ENCODE measurements around the gene CAMTA1.

The CAMTA1 gene

GRCh38 chr1:6939363-6939762 is 154.1 kb downstream of the CAMTA1 start:
- Histone ChIP-seq H3K4me1 (ENCODE audit: insufficient read depth, low read length) (no peaks in the 10 kb centered on the region), H3K27me3 (ENCODE audit: insufficient read depth, low read length) (no peaks in the 10 kb centered on the region), H3K27ac (ENCODE audit: low read depth, low read length) (no peak overlapping the region), H3K4me3 (ENCODE audit: low read length) (no peak overlapping the region), H3K9ac (ENCODE audit: low read depth, low read length) (no peak overlapping the region), H3K9me3 (ENCODE audit: insufficient read depth, low read depth, low read length) (no peaks in the 10 kb centered on the region), H3K36me3 (ENCODE audit: insufficient read depth, low read length) (no peaks in the 10 kb centered on the region)
- WGBS: 80% methylated on average over 5 of the region's 5 CpGs

DNA sequence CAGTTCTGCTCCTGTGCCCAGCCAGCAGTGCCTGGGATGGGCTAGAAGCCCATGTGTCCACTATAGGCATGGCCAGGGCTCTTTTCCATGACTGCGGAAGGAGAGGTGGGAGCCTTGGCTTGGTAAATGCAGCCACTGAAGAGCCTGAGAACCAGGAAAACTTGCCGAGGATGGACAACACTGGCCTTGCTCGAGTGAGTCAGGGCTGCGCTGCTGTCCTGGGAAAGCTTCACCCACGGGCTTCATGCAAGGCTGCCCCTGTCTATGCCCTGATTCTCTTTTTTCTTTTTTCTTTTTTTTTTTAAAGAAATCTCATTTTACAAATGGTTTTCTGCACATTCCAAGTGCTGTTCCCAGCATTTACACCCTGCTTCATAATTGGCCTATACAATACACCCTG is 156.5 kb downstream of the CAMTA1 start:
- WGBS: 90% methylated on average over 5 of the region's 5 CpGs
- Histone ChIP-seq H3K36me3 (ENCODE audit: insufficient read depth, low read length) (no peaks in the 10 kb centered on the region), H3K9me3 (ENCODE audit: insufficient read depth, low read depth, low read length) (no peaks in the 10 kb centered on the region), H3K4me1 (ENCODE audit: insufficient read depth, low read length) (no peaks in the 10 kb centered on the region), H3K27me3 (ENCODE audit: insufficient read depth, low read length) (no peaks in the 10 kb centered on the region), H3K4me3 (ENCODE audit: low read length) (no peak overlapping the region), H3K9ac (ENCODE audit: low read depth, low read length) (no peak overlapping the region), H3K27ac (ENCODE audit: low read depth, low read length) (no peak overlapping the region)

GRCh38 chr1:6942990-6943389 is 157.7 kb downstream of the CAMTA1 start:
- Histone ChIP-seq H3K36me3 (ENCODE audit: insufficient read depth, low read length) (no peaks in the 10 kb centered on the region), H3K27ac (ENCODE audit: low read depth, low read length) (no peak overlapping the region), H3K27me3 (ENCODE audit: insufficient read depth, low read length) (no peaks in the 10 kb centered on the region), H3K9ac (ENCODE audit: low read depth, low read length) (no peak overlapping the region), H3K4me3 (ENCODE audit: low read length) (no peak overlapping the region), H3K9me3 (ENCODE audit: insufficient read depth, low read depth, low read length) (no peaks in the 10 kb centered on the region), H3K4me1 (ENCODE audit: insufficient read depth, low read length) (no peaks in the 10 kb centered on the region)
- WGBS: 88% methylated on average over 9 of the region's 9 CpGs

- Histone ChIP-seq H3K9ac (ENCODE audit: low read depth, low read length) (no peak overlapping the region), H3K9me3 (ENCODE audit: insufficient read depth, low read depth, low read length) (no peaks in the 10 kb centered on the region), H3K27me3 (ENCODE audit: insufficient read depth, low read length) (no peaks in the 10 kb centered on the region), H3K4me1 (ENCODE audit: insufficient read depth, low read length) (no peaks in the 10 kb centered on the region), H3K36me3 (ENCODE audit: insufficient read depth, low read length) (no peaks in the 10 kb centered on the region), H3K4me3 (ENCODE audit: low read length) (no peak overlapping the region), H3K27ac (ENCODE audit: low read depth, low read length) (no peak overlapping the region)
- WGBS: 91% methylated on average over 9 of the region's 9 CpGs
Measured at GRCh38 chr1:6944434-6944833, 159.2 kb downstream of the CAMTA1 start.

DNA sequence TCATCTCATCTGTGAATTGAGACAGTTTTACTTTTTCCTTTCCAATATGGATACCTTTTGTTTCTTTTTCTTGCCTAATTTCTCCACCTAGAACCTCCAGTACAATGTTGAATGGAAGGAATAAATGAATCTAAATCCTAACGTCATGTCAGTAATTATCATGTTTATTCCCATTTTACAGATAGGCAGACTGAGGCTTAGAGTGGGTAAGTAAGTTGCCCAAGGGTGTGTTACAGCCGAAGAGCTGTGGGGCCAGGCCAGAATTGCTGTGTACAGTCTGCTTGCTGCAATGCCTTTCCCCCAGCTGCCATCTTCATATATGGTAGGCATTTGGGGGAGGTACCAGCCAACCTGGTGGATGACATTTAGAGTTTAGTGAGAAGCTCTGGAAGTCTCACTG is 162.7 kb downstream of the CAMTA1 start:
- 95% methylated on average over 1 of the region's 2 CpGs for WGBS
- H3K4me3 ChIP-seq (ENCODE audit: low read length): no peak overlapping the region
- H3K9ac ChIP-seq (ENCODE audit: low read depth, low read length): no peak overlapping the region
- H3K27me3 ChIP-seq (ENCODE audit: insufficient read depth, low read length): no peaks in the 10 kb centered on the region
- H3K36me3 ChIP-seq (ENCODE audit: insufficient read depth, low read length): no peaks in the 10 kb centered on the region
- no peak overlapping the region for H3K27ac ChIP-seq (ENCODE audit: low read depth, low read length)
- no peaks in the 10 kb centered on the region for H3K9me3 ChIP-seq (ENCODE audit: insufficient read depth, low read depth, low read length)
- H3K4me1 ChIP-seq (ENCODE audit: insufficient read depth, low read length): no peaks in the 10 kb centered on the region

DNA sequence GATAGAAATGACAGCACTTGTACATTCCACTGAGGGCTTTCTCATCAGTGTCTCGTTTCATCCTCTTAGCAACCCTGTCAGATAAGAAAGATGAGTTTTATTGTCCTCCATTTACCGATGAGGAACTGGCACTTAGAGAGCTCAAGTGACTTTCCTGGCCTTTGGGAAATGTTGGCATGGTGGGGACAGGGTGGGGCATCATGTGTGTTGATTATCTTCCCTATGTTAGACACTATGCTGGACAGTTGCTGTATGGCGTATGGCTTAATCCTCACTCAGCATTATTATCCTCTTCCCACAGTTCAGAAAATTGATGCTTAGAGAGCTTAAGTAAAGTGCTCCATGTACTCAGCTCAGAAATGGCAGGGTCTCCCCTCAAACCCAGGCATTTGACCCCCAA is 163.2 kb downstream of the CAMTA1 start:
- no peaks in the 10 kb centered on the region for H3K4me1 ChIP-seq (ENCODE audit: insufficient read depth, low read length)
- H3K4me3 ChIP-seq (ENCODE audit: low read length): no peak overlapping the region
- H3K9ac ChIP-seq (ENCODE audit: low read depth, low read length): no peak overlapping the region
- 90% methylated on average over 3 of the region's 3 CpGs for WGBS
- H3K36me3 ChIP-seq (ENCODE audit: insufficient read depth, low read length): no peaks in the 10 kb centered on the region
- H3K27ac ChIP-seq (ENCODE audit: low read depth, low read length): no peak overlapping the region
- no peaks in the 10 kb centered on the region for H3K27me3 ChIP-seq (ENCODE audit: insufficient read depth, low read length)
- H3K9me3 ChIP-seq (ENCODE audit: insufficient read depth, low read depth, low read length): no peaks in the 10 kb centered on the region

DNA sequence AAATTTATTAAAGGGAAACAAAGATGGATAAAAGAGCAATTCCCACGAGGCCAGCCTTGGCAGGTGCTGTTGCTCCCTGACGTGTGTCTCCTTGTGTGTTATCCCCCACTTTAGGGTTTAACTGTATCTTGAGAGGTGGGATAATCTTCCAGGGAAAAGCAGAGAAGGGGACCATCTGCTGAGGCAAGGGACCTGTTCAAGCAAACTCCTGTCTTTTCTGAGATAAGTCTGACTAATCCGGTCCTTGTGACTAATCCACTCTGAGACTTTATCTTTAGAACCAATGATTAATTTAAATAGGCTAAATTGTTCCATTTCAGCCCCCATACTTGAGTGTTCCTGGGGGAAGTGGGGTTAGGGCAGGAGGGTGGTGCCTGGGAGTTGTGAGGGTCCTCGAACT is 163.6 kb downstream of the CAMTA1 start:
- Histone ChIP-seq H3K27ac (ENCODE audit: low read depth, low read length) (no peak overlapping the region), H3K27me3 (ENCODE audit: insufficient read depth, low read length) (no peaks in the 10 kb centered on the region), H3K4me3 (ENCODE audit: low read length) (no peak overlapping the region), H3K9me3 (ENCODE audit: insufficient read depth, low read depth, low read length) (no peaks in the 10 kb centered on the region), H3K9ac (ENCODE audit: low read depth, low read length) (no peak overlapping the region), H3K36me3 (ENCODE audit: insufficient read depth, low read length) (no peaks in the 10 kb centered on the region), H3K4me1 (ENCODE audit: insufficient read depth, low read length) (no peaks in the 10 kb centered on the region)
- 87% methylated on average over 4 of the region's 4 CpGs for WGBS

DNA sequence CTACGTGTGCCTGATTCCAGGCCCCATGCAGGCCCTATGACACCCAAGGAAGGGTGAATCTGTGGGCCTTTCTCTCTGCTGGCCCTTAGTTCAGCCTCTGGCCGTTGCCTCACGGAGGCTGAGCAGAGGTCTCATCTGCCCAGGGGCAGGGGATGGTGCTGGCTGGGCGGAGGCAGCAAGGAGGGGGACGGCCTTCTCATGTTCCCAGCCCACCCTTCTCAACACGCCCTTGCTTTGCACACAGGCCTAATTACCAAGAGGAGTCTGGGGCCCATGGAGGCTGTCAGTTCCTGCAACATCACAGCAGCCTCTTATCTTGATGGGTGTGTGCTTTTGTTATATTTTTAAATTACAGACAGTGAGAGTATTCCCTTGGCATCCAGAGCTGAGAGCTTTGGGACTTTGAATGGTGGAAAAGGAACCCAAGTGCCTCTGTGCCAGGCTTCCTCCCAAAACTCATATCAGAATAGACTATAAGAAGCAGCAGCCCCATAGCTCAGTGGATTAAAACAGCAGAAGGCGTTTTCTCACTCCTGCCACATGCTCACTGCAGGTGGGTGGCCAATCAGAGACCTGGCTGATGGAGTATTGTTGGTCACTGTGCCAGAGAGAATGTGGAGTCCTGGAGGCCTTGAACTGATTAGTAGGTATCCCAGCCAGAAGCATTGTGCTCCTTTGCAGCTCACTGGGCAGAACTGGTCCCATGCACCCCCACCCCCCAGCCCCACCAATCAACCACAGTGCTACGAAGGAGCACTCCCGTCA is 164.9 kb downstream of the CAMTA1 start:
- no peaks in the 10 kb centered on the region for H3K27me3 ChIP-seq (ENCODE audit: insufficient read depth, low read length)
- no peak overlapping the region for H3K27ac ChIP-seq (ENCODE audit: low read depth, low read length)
- 58% methylated on average over 9 of the region's 9 CpGs for WGBS
- no peaks in the 10 kb centered on the region for H3K4me1 ChIP-seq (ENCODE audit: insufficient read depth, low read length)
- H3K4me3 ChIP-seq (ENCODE audit: low read length): no peak overlapping the region
- no peaks in the 10 kb centered on the region for H3K9me3 ChIP-seq (ENCODE audit: insufficient read depth, low read depth, low read length)
- no peaks in the 10 kb centered on the region for H3K36me3 ChIP-seq (ENCODE audit: insufficient read depth, low read length)
- no peak overlapping the region for H3K9ac ChIP-seq (ENCODE audit: low read depth, low read length)

GRCh38 chr1:6951536-6951935 is 166.3 kb downstream of the CAMTA1 start:
- no peak overlapping the region for H3K4me3 ChIP-seq (ENCODE audit: low read length)
- WGBS: 80% methylated on average over 12 of the region's 12 CpGs
- no peaks in the 10 kb centered on the region for H3K27me3 ChIP-seq (ENCODE audit: insufficient read depth, low read length)
- no peak overlapping the region for H3K9ac ChIP-seq (ENCODE audit: low read depth, low read length)
- no peaks in the 10 kb centered on the region for H3K9me3 ChIP-seq (ENCODE audit: insufficient read depth, low read depth, low read length)
- no peaks in the 10 kb centered on the region for H3K36me3 ChIP-seq (ENCODE audit: insufficient read depth, low read length)
- no peak overlapping the region for H3K27ac ChIP-seq (ENCODE audit: low read depth, low read length)
- peaks cover 10% of the 10 kb centered on the region for H3K4me1 ChIP-seq (ENCODE audit: insufficient read depth, low read length)

- 90% methylated on average over 12 of the region's 12 CpGs for WGBS
- Histone ChIP-seq H3K27me3 (ENCODE audit: insufficient read depth, low read length) (no peaks in the 10 kb centered on the region), H3K9me3 (ENCODE audit: insufficient read depth, low read depth, low read length) (no peaks in the 10 kb centered on the region), H3K36me3 (ENCODE audit: insufficient read depth, low read length) (no peaks in the 10 kb centered on the region), H3K27ac (ENCODE audit: low read depth, low read length) (no peak overlapping the region), H3K4me1 (ENCODE audit: insufficient read depth, low read length) (peaks cover 12% of the 10 kb centered on the region), H3K4me3 (ENCODE audit: low read length) (no peak overlapping the region), H3K9ac (ENCODE audit: low read depth, low read length) (no peak overlapping the region)
Measured at GRCh38 chr1:6953216-6953615, 168.0 kb downstream of the CAMTA1 start.

- Histone ChIP-seq H3K4me3 (ENCODE audit: low read length) (no peak overlapping the region), H3K27ac (ENCODE audit: low read depth, low read length) (no peak overlapping the region), H3K36me3 (ENCODE audit: insufficient read depth, low read length) (no peaks in the 10 kb centered on the region), H3K9ac (ENCODE audit: low read depth, low read length) (no peak overlapping the region), H3K27me3 (ENCODE audit: insufficient read depth, low read length) (no peaks in the 10 kb centered on the region), H3K4me1 (ENCODE audit: insufficient read depth, low read length) (peaks cover 12% of the 10 kb centered on the region), H3K9me3 (ENCODE audit: insufficient read depth, low read depth, low read length) (no peaks in the 10 kb centered on the region)
- WGBS: 70% methylated on average over 10 of the region's 11 CpGs
Measured at GRCh38 chr1:6953907-6954364, 168.7 kb downstream of the CAMTA1 start.

DNA sequence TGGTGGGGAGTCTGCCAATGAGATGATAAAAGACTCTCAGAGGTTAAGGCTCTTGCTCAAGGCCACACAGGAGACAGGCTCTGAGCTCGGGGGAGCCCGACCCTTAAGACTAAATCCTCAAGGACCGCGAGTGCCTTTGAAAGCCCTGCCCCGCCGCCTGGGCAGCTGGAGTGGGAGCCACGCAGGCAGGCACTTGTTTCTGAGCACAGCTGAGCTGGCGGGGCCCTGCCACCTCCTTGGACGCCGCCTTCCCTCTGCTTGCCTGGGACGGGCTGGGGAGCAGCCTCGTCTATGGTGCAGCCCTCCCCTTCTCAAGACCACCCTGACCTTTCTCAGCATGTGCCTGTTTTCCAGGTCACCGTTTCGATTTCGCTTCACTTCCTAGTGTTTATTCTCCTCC is 169.3 kb downstream of the CAMTA1 start:
- H3K4me3 ChIP-seq (ENCODE audit: low read length): no peak overlapping the region
- no peaks in the 10 kb centered on the region for H3K27me3 ChIP-seq (ENCODE audit: insufficient read depth, low read length)
- no peaks in the 10 kb centered on the region for H3K9me3 ChIP-seq (ENCODE audit: insufficient read depth, low read depth, low read length)
- 79% methylated on average over 15 of the region's 15 CpGs for WGBS
- peaks cover 12% of the 10 kb centered on the region for H3K4me1 ChIP-seq (ENCODE audit: insufficient read depth, low read length)
- no peaks in the 10 kb centered on the region for H3K36me3 ChIP-seq (ENCODE audit: insufficient read depth, low read length)
- no peak overlapping the region for H3K27ac ChIP-seq (ENCODE audit: low read depth, low read length)
- no peak overlapping the region for H3K9ac ChIP-seq (ENCODE audit: low read depth, low read length)
